ENCODE results near the gene ERVFRD-1.

Gene ERVFRD-1

DNA sequence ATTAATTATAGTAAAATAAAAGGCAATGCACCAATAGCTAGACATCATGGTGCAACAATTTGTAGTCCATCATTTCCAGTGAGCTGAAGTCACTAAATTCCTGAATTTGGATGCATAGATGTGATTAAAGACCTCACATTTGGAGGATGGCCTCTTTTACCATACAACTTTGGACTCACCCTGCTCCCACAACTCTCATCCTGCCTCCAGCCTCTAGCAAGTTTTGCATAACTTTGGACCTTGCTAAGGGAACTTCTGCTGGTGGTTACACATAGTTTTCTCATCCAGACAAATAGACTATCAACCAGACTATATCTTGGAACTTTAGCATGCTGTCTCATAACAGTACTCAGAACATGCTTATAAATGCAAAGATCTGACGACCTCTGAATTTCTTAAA, 54.7 kb downstream of the ERVFRD-1 start:
- Histone ChIP-seq H3K4me2 (ENCODE audit: low read depth, low read length) (no peak overlapping the region), H3K9ac (ENCODE audit: low read length) (no peak overlapping the region), H2AFZ (ENCODE audit: low read length) (no peak overlapping the region), H3K4me1 (ENCODE audit: low read length) (no peaks in the 10 kb centered on the region), H3K36me3 (replicated peaks; ENCODE audit: insufficient read depth, low read length) (no peaks in the 10 kb centered on the region), H3K9me3 (replicated peaks; ENCODE audit: insufficient read depth, low read length) (no peaks in the 10 kb centered on the region), H3K27ac (ENCODE audit: low read length) (no peak overlapping the region), H3F3A (ENCODE audit: insufficient read depth, low read length) (no peaks in the 10 kb centered on the region), H4K20me1 (ENCODE audit: insufficient read depth, low read length) (no peaks in the 10 kb centered on the region), H3K27me3 (replicated peaks; ENCODE audit: insufficient read depth, low read length) (no peaks in the 10 kb centered on the region), H3K79me2 (ENCODE audit: low read length) (no peaks in the 10 kb centered on the region), H3K9me2 (replicated peaks; ENCODE audit: insufficient read depth, low read length) (no peaks in the 10 kb centered on the region), H3K4me3 (ENCODE audit: low read length) (no peak overlapping the region)
- DNase-seq: no peak
- no peak for TF ChIP-seq EZH2phosphoT487 (IDR thresholded peaks at IDR 0.05; ENCODE audit: low read length)
- no peak for TF ChIP-seq CTCF (IDR thresholded peaks at IDR 0.05; ENCODE audit: low read length)
- TF ChIP-seq EZH2 (optimal IDR thresholded peaks at IDR 0.05; ENCODE audit: low read depth, low read length): no peak

DNA sequence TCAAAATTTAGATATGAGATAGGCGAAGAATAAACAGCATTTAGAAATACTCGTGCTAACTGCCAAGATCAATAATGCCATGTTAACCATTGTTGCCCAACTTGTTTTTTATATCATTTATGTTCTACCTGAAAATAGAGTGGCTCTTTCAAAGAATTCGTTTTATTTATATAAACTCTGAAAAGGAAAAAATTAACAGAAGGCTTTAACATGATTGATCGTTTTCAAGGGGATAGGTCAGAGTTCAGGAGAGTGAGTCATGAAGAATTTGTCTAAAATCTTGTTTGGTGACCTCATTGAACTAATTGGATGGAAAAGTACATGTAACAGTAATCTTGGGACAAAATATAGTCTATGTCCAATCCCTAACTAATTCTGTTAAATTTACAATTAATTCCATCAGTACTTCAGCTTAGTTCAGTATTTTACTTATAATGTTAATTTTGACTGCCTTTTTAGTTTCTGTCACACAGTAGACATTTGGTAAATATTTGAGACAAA, 56.3 kb downstream of the ERVFRD-1 start:
- Histone ChIP-seq H3K9me3 (replicated peaks; ENCODE audit: insufficient read depth, low read length) (no peaks in the 10 kb centered on the region), H3K36me3 (replicated peaks; ENCODE audit: insufficient read depth, low read length) (no peaks in the 10 kb centered on the region), H3K4me2 (ENCODE audit: low read depth, low read length) (no peak overlapping the region), H3K4me1 (ENCODE audit: low read length) (no peaks in the 10 kb centered on the region), H3K4me3 (ENCODE audit: low read length) (no peak overlapping the region), H3K27me3 (replicated peaks; ENCODE audit: insufficient read depth, low read length) (no peaks in the 10 kb centered on the region), H4K20me1 (ENCODE audit: insufficient read depth, low read length) (no peaks in the 10 kb centered on the region), H3K9ac (ENCODE audit: low read length) (no peak overlapping the region), H2AFZ (ENCODE audit: low read length) (no peak overlapping the region), H3K79me2 (ENCODE audit: low read length) (no peaks in the 10 kb centered on the region), H3F3A (ENCODE audit: insufficient read depth, low read length) (no peaks in the 10 kb centered on the region), H3K27ac (ENCODE audit: low read length) (no peak overlapping the region), H3K9me2 (replicated peaks; ENCODE audit: insufficient read depth, low read length) (no peaks in the 10 kb centered on the region)
- no peak for DNase-seq
- TF ChIP-seq EZH2phosphoT487 (IDR thresholded peaks at IDR 0.05; ENCODE audit: low read length) (no peak), CTCF (IDR thresholded peaks at IDR 0.05; ENCODE audit: low read length) (no peak), EZH2 (optimal IDR thresholded peaks at IDR 0.05; ENCODE audit: low read depth, low read length) (no peak)

DNA sequence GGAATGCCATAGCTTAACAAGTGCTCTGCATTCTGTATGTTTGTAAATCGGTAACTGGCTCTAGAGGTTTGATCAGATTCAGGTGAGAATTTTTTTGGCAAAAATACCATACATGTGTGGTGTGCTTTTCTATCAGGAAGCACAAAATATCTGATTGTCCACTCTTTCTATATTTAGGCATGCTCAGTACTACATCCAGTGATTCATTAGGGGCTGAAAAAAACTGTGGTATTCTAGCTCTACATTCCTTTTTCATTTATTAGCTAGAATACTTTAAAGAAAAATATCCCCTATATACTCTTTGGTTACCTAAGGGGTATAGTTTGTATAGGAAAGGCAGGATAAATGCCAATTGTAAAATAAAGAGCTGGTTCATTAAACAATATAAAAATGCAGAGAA, 56.8 kb downstream of the ERVFRD-1 start:
- no peak for DNase-seq
- TF ChIP-seq CTCF (IDR thresholded peaks at IDR 0.05; ENCODE audit: low read length) (no peak), EZH2 (optimal IDR thresholded peaks at IDR 0.05; ENCODE audit: low read depth, low read length) (no peak), EZH2phosphoT487 (IDR thresholded peaks at IDR 0.05; ENCODE audit: low read length) (no peak)
- H3K4me2 ChIP-seq (ENCODE audit: low read depth, low read length): no peak overlapping the region

More for the DNA sequence above, 56.8 kb downstream of the ERVFRD-1 start:
- no peak overlapping the region for H3K27ac ChIP-seq (ENCODE audit: low read length)
- no peaks in the 10 kb centered on the region for H3K27me3 ChIP-seq (replicated peaks; ENCODE audit: insufficient read depth, low read length)
- H3K36me3 ChIP-seq (replicated peaks; ENCODE audit: insufficient read depth, low read length): no peaks in the 10 kb centered on the region
- no peak overlapping the region for H2AFZ ChIP-seq (ENCODE audit: low read length)
- H4K20me1 ChIP-seq (ENCODE audit: insufficient read depth, low read length): no peaks in the 10 kb centered on the region
- H3K4me1 ChIP-seq (ENCODE audit: low read length): no peaks in the 10 kb centered on the region
- no peaks in the 10 kb centered on the region for H3F3A ChIP-seq (ENCODE audit: insufficient read depth, low read length)
- no peak overlapping the region for H3K9ac ChIP-seq (ENCODE audit: low read length)
- H3K9me3 ChIP-seq (replicated peaks; ENCODE audit: insufficient read depth, low read length): no peaks in the 10 kb centered on the region
- H3K9me2 ChIP-seq (replicated peaks; ENCODE audit: insufficient read depth, low read length): no peaks in the 10 kb centered on the region
- no peaks in the 10 kb centered on the region for H3K79me2 ChIP-seq (ENCODE audit: low read length)
- H3K4me3 ChIP-seq (ENCODE audit: low read length): no peak overlapping the region

Data from MM.1S (cell line).